PFSK-1 (cell line): ENCODE measurements around the gene TOX4.

Experiments used
- FOXP2 ChIP-seq: optimal IDR thresholded peaks from 2 replicates; pipeline ENCODE3; 2011; ENCODE audit warnings: borderline replicate concordance, control low read depth, inconsistent platforms; ENCODE audit not compliant: insufficient read depth; ENCODE audit errors: extremely low read length, extremely low read depth
- POLR2AphosphoS5 ChIP-seq: IDR thresholded peaks from 2 replicates; pipeline ENCODE4 v1.6.1; 2012; ENCODE audit warnings: low read depth, mild to moderate bottlenecking, control low read depth, low read length, moderate library complexity
- REST ChIP-seq, 2 experiments: IDR thresholded peaks; 2 replicates each; pipeline versions ENCODE4 v1.6.1 to v1.8.0; 2011 to 2012; ENCODE audit warnings: low read depth in 2 of 2, low read length in 2 of 2, control low read depth in 1 of 2, inconsistent platforms in 1 of 2, mild to moderate bottlenecking in 1 of 2, moderate library complexity in 1 of 2; ENCODE audit not compliant: insufficient read depth in 1 of 2
- TAF1 ChIP-seq: IDR thresholded peaks from 2 replicates; pipeline ENCODE4 v1.6.1; 2012; ENCODE audit warnings: low read length, control low read depth, borderline replicate concordance; ENCODE audit not compliant: insufficient read depth

GRCh38 chr14:21455592-21455911 is 21.4 kb upstream of the TOX4 start:
- TF ChIP-seq FOXP2 = no peak
- TF ChIP-seq REST (IDR thresholded peaks at IDR 0.05; ENCODE audit: insufficient read depth in 1 of 2, low read depth in 2 of 2, low read length in 2 of 2) = no peak
- TF ChIP-seq TAF1 = no peak
- no peak for TF ChIP-seq POLR2AphosphoS5
